ELF-1 (cell line): ENCODE measurements around the gene RILPL1.
"Not testable (repeated sequence)": the region's sequence is repeated elsewhere in the genome, so short reads cannot be mapped to it uniquely, and the experiment has no call there.

ENCODE experiments used
- DNase-seq: peaks from one replicate; pipeline ENCODE4 v3.0.0-alpha.2; 2016; ENCODE audit warnings: low read depth, low spot score

Gene RILPL1

GRCh38 chr12:123468786-123469185 lies 64.7 kb downstream of the RILPL1 start:
- no peak for DNase-seq

- no peak for DNase-seq
Observed at GRCh38 chr12:123465084-123465483, 68.4 kb downstream of the RILPL1 start.

- not testable (repeated sequence) for DNase-seq
Observed at GRCh38 chr12:123463174-123463573, 70.3 kb downstream of the RILPL1 start.

- peak; percentile 90 for DNase-seq
Observed at GRCh38 chr12:123457980-123458779, 75.3 kb downstream of the RILPL1 start, which contains the start of gene SNRNP35. Gene SNRNP35, plus strand, starts transcription at chr12:123458139. Its CDS starts 7,402 bp downstream, at chr12:123465541.

GRCh38 chr12:123453165-123453564 lies 80.4 kb downstream of the RILPL1 start:
- DNase-seq = no peak

GRCh38 chr12:123452276-123452550 lies 81.3 kb downstream of the RILPL1 start:
- peak; percentile 31 for DNase-seq

GRCh38 chr12:123450636-123451035 lies 82.9 kb downstream of the RILPL1 start:
- DNase-seq = no peak

- no peak for DNase-seq
Observed at GRCh38 chr12:123449856-123450255, 83.7 kb downstream of the RILPL1 start.

- DNase-seq = peak; percentile 18
Observed at GRCh38 chr12:123449249-123449733, 84.2 kb downstream of the RILPL1 start.

- DNase-seq = no peak
Observed at GRCh38 chr12:123446333-123446713, 87.2 kb downstream of the RILPL1 start.

GRCh38 chr12:123445388-123446332 lies 87.9 kb downstream of the RILPL1 start:
- DNase-seq = peak; percentile 55

GRCh38 chr12:123444092-123445026 lies 89.2 kb downstream of the RILPL1 start:
- DNase-seq = no peak

- DNase-seq = no peak
Observed at GRCh38 chr12:123442774-123443173, 90.7 kb downstream of the RILPL1 start.

GRCh38 chr12:123441523-123442164 lies 91.9 kb downstream of the RILPL1 start:
- DNase-seq = no peak

- peak; percentile 74 for DNase-seq
Observed at GRCh38 chr12:123436017-123436964, 97.2 kb downstream of the RILPL1 start, which contains the start of gene RILPL2. Gene RILPL2, minus strand, starts transcription at chr12:123436684. Its CDS starts 264 bp downstream, at chr12:123436420.

GRCh38 chr12:123435636-123436016 lies 97.9 kb downstream of the RILPL1 start:
- no peak for DNase-seq

GRCh38 chr12:123433615-123434014 lies 99.9 kb downstream of the RILPL1 start:
- no peak for DNase-seq

- DNase-seq = not testable (repeated sequence)
Observed at GRCh38 chr12:123431951-123432817, 101.3 kb downstream of the RILPL1 start.

GRCh38 chr12:123429101-123429500 lies 104.4 kb downstream of the RILPL1 start:
- not testable (repeated sequence) for DNase-seq
